ENCODE measurements around the gene EDIL3.

- no peak for TF ChIP-seq CTCF (IDR thresholded peaks at IDR 0.05; ENCODE audit: low read length)
- TF ChIP-seq EZH2 (IDR thresholded peaks at IDR 0.05; ENCODE audit: borderline replicate concordance, low read length) = no peak
Measured at GRCh38 chr5:84251503-84251902, 133.2 kb downstream of the EDIL3 start.

All from OCI-LY1 (cell line).